CD4-positive, alpha-beta T cell (primary cell): ENCODE results near the gene HDAC5. TPM values are rescaled to one million over a fixed set of nuclear protein-coding genes. Genes with fewer than 3 reads are reported as not detected.

Source experiments
- ATAC-seq: fragments of 200-7000 bp; cut with Tn5 transposase; one replicate; pipeline ENCODE4 v1.10.0; 2022; ENCODE audit warnings: mild to moderate bottlenecking; ENCODE audit not compliant: poor library complexity
- CTCF ChIA-PET: fragments of 350-600 bp; sonication (Branson Sonifier 250); formaldehyde crosslinking; loops from one replicate; lab custom pipeline; 2021; ENCODE audit warnings: antibody characterized with exemption, inconsistent platforms; lab: Charles Lee
- POLR2A ChIA-PET: fragments of 350-600 bp; sonication (Branson Sonifier 250); formaldehyde crosslinking; loops from one replicate; lab custom pipeline; 2021; ENCODE audit warnings: antibody characterized with exemption, inconsistent platforms; lab: Charles Lee
- DNase-seq, 14 experiments: peaks; one replicate each; pipeline ENCODE4 v3.0.0-alpha.2; 2013 to 2020; ENCODE audit warnings: mixed read lengths in 2 of 14
- H3K27ac ChIP-seq, 2 donors: one replicate each; pipeline versions ENCODE4 v1.5.1 to v1.7.0; 2013; ENCODE audit warnings: low read length in 2 of 2, low read depth in 1 of 2, mild to moderate bottlenecking in 1 of 2
- H3K27me3 ChIP-seq, 2 experiments: 1 replicate in 1 of 2; 2 replicates in 1 of 2; pipeline versions ENCODE4 v1.6.1 to v1.7.0; 2013; ENCODE audit warnings: low read length in 2 of 2, control low read depth in 1 of 2, mild to moderate bottlenecking in 1 of 2, moderate library complexity in 1 of 2; ENCODE audit not compliant: insufficient read depth in 2 of 2, control insufficient read depth in 1 of 2
- H3K36me3 ChIP-seq: one replicate; pipeline ENCODE4 v1.6.1; 2013; ENCODE audit warnings: low read length, control low read depth; ENCODE audit not compliant: insufficient read depth
- H3K4me1 ChIP-seq: one replicate; pipeline ENCODE4 v1.6.1; 2013; ENCODE audit warnings: low read length, control low read depth; ENCODE audit not compliant: insufficient read depth
- H3K4me3 ChIP-seq: one replicate; pipeline ENCODE4 v1.5.1; 2013; ENCODE audit warnings: mild to moderate bottlenecking, low read length, moderate library complexity
- H3K9me3 ChIP-seq, 2 experiments: 1 replicate in 1 of 2; 2 replicates in 1 of 2; pipeline versions ENCODE4 v1.6.1 to v1.7.0; 2013; ENCODE audit warnings: low read length in 2 of 2, mild to moderate bottlenecking in 2 of 2, control low read depth in 1 of 2, moderate library complexity in 1 of 2; ENCODE audit not compliant: control insufficient read depth in 1 of 2, insufficient read depth in 1 of 2
- H3K27ac Mint-ChIP-seq: one replicate; pipeline ENCODE4 v1.8.0; 2020; ENCODE audit warnings: mixed read lengths
- H3K27me3 Mint-ChIP-seq: one replicate; pipeline ENCODE4 v1.8.0; 2021; ENCODE audit warnings: mixed read lengths
- H3K36me3 Mint-ChIP-seq: one replicate; pipeline ENCODE4 v1.8.0; 2021; ENCODE audit warnings: low read depth, mixed read lengths
- H3K4me1 Mint-ChIP-seq: one replicate; pipeline ENCODE4 v1.8.0; 2021; ENCODE audit warnings: low read depth, mixed read lengths
- H3K4me3 Mint-ChIP-seq: one replicate; pipeline ENCODE4 v1.8.0; 2020; ENCODE audit warnings: mild to moderate bottlenecking, mixed read lengths
- H3K9me3 Mint-ChIP-seq: one replicate; pipeline ENCODE4 v1.8.0; 2020; ENCODE audit warnings: mixed read lengths
- intact Hi-C, 2 experiments: fragments of 100-400 bp; cut with DNase I in 1 of 2; cut with micrococcal nuclease in 1 of 2; formaldehyde crosslinking; loops; one replicate each; pipeline versions ENCODE4 v1.15.1 to v1.9.0; 2023 to 2025; cut with DNase I, micrococcal nuclease
- total RNA-seq, 174 experiments: library from RNA in 2 of 174; stranded (reverse) in 2 of 174; gene quantifications; one replicate each; pipeline ENCODE4 v1.2.3 and lab custom pipeline; 2021 to 2026
- TF ChIP-seq, protein P1 (sequence below): fragments of 200-600 bp; IDR thresholded peaks from one replicate; pipeline ENCODE4 v1.8.0; 2022; ENCODE audit warnings: antibody characterized with exemption, mild to moderate bottlenecking

The HDAC5 gene
- total RNA-seq, 2 experiments from 2014 or later: 92.0 to 92.5 TPM

DNA sequence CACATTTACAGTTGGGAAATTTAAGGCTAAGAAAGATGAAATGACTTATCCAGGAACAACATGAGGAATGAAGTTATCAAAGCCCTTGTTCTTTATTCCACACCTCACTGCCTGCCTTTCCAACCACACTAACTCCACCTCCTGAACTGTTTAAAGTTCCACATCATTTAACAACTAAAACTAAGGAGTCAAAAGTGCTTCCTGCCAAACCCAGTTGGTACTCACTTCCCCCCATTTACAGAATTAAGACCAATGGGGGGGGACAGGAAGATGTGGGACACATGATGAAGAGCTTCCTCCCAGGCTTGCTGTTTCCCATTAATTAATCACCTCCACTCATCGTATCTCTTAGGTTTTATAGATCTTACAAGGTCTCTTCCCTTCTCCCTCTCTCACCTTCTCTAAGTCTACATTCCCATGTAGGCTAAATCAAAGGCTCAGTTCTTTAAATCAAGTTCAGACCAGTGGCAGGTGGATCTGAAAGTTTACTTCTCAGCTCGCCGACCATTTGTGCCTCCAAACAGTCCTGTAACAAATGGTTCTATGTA, 89.5 kb downstream of the HDAC5 start:
- intact Hi-C loops: no loop called here
- H3K9me3 ChIP-seq: no peaks in the 10 kb centered on the region
- Mint-ChIP-seq H3K4me1 (peaks cover 4% of the 10 kb centered on the region), H3K9me3 (no peaks in the 10 kb centered on the region), H3K27ac (no peak overlapping the region), H3K36me3 (peaks cover 61% of the 10 kb centered on the region), H3K4me3 (no peak overlapping the region), H3K27me3 (no peaks in the 10 kb centered on the region)
- H3K27ac ChIP-seq: no peak overlapping the region
- DNase-seq (peak in 1 of 14 experiments; percentile 16), ATAC-seq (no peak)
- ChIA-PET POLR2A (no interaction called here), CTCF (interaction anchor here (0.6 kb wide), 1 partner anchor 10 kb away, joined by 3 read pairs; no protein-coding TSS in a partner anchor)
- H3K4me1 ChIP-seq: no peaks in the 10 kb centered on the region
- H3K4me3 ChIP-seq: no peak overlapping the region
- H3K36me3 ChIP-seq: peaks cover 46% of the 10 kb centered on the region
- TF ChIP-seq, protein P1, sequence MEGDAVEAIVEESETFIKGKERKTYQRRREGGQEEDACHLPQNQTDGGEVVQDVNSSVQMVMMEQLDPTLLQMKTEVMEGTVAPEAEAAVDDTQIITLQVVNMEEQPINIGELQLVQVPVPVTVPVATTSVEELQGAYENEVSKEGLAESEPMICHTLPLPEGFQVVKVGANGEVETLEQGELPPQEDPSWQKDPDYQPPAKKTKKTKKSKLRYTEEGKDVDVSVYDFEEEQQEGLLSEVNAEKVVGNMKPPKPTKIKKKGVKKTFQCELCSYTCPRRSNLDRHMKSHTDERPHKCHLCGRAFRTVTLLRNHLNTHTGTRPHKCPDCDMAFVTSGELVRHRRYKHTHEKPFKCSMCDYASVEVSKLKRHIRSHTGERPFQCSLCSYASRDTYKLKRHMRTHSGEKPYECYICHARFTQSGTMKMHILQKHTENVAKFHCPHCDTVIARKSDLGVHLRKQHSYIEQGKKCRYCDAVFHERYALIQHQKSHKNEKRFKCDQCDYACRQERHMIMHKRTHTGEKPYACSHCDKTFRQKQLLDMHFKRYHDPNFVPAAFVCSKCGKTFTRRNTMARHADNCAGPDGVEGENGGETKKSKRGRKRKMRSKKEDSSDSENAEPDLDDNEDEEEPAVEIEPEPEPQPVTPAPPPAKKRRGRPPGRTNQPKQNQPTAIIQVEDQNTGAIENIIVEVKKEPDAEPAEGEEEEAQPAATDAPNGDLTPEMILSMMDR: no peak
- H3K27me3 ChIP-seq: no peaks in the 10 kb centered on the region

- Histone ChIP-seq H3K9me3 (no peaks in the 10 kb centered on the region), H3K27me3 (no peaks in the 10 kb centered on the region), H3K4me1 (no peaks in the 10 kb centered on the region), H3K27ac (no peak overlapping the region), H3K36me3 (peaks cover 20% of the 10 kb centered on the region), H3K4me3 (no peak overlapping the region)
- Mint-ChIP-seq H3K9me3 (no peaks in the 10 kb centered on the region), H3K27me3 (no peaks in the 10 kb centered on the region), H3K4me3 (no peak overlapping the region), H3K27ac (no peak overlapping the region), H3K36me3 (peaks cover 34% of the 10 kb centered on the region), H3K4me1 (peaks cover 4% of the 10 kb centered on the region)
- TF ChIP-seq, protein P1: no peak
- DNase-seq: no peak
- no peak for ATAC-seq
- ChIA-PET POLR2A (no interaction called here), CTCF (no interaction called here)
- intact Hi-C loops: no loop called here
These were observed 93.0 kb downstream of the HDAC5 start for GRCh38 chr17:44030482-44030881.

DNA sequence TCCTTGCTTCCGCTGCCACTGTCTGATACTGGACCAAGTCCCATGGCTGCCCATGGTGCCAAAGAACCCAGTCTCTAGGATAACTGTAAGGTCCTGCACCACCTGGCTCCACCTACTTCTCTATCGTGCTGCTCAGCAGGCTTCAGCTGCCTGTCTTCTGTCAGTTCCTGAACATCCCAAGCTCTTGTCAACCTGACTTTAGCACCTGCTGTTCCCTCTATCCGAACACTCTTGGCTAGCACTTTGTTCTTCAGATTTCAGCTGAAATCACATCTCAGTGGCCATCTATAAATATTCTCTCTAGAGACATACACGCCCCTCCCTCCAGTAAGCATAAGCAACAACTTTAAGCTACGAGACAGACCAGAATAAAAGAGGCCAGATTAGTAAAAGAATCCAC, 93.7 kb downstream of the HDAC5 start:
- DNase-seq: no peak
- intact Hi-C loops: no loop called here
- Mint-ChIP-seq H3K4me3 (no peak overlapping the region), H3K27ac (no peak overlapping the region), H3K4me1 (peaks cover 4% of the 10 kb centered on the region), H3K27me3 (no peaks in the 10 kb centered on the region), H3K36me3 (peaks cover 34% of the 10 kb centered on the region), H3K9me3 (no peaks in the 10 kb centered on the region)
- ChIA-PET CTCF (interaction anchor here (1.9 kb wide), 1 partner anchor 13 kb away, joined by 8 read pairs; no protein-coding TSS in a partner anchor), POLR2A (no interaction called here)
- Histone ChIP-seq H3K4me1 (no peaks in the 10 kb centered on the region), H3K9me3 (no peaks in the 10 kb centered on the region), H3K27ac (no peak overlapping the region), H3K4me3 (no peak overlapping the region), H3K36me3 (peaks cover 20% of the 10 kb centered on the region), H3K27me3 (no peaks in the 10 kb centered on the region)
- no peak for ATAC-seq
- TF ChIP-seq, protein P1: no peak

Other genes starting within 250 kb of the HDAC5 start
- gene MPP2, start 216.1 kb downstream of the HDAC5 start, total RNA-seq: 1 to 10 TPM; 3.5 to 4.0 TPM
- gene PPY, start 181.2 kb downstream of the HDAC5 start, total RNA-seq: not detected
- not detected for gene PYY, start 169.7 kb downstream of the HDAC5 start, total RNA-seq
- under 1 TPM; 0.14 to 0.56 TPM for gene NAGS, start 119.0 kb downstream of the HDAC5 start, total RNA-seq
- gene TMEM101, start 108.7 kb downstream of the HDAC5 start, total RNA-seq: 1 to 10 TPM; 8.8 to 9.7 TPM
- gene LSM12, start 57.0 kb downstream of the HDAC5 start, total RNA-seq: 10 to 100 TPM; 34.6 to 36.1 TPM
- 1 to 10 TPM; 5.6 to 5.8 TPM for gene G6PC3, start 52.9 kb downstream of the HDAC5 start, total RNA-seq
- gene HROB, start 18.3 kb upstream of the HDAC5 start, total RNA-seq: 1 to 10 TPM; 1.6 TPM
- under 1 TPM in 1 of 2 experiments, not detected in 1; 0.11 TPM for gene ASB16, start 47.1 kb upstream of the HDAC5 start, total RNA-seq
- 10 to 100 TPM; 33.3 to 34.8 TPM for gene TMUB2, start 63.3 kb upstream of the HDAC5 start, total RNA-seq
- 10 to 100 TPM; 85.2 to 99.2 TPM for gene ATXN7L3, start 76.2 kb upstream of the HDAC5 start, total RNA-seq
- 100 to 1,000 TPM; 148 to 158 TPM for gene UBTF, start 96.0 kb upstream of the HDAC5 start, total RNA-seq
- not detected for gene SLC4A1, start 144.5 kb upstream of the HDAC5 start, total RNA-seq
- gene RUNDC3A, start 185.0 kb upstream of the HDAC5 start, total RNA-seq: not detected
- gene SLC25A39, start 201.2 kb upstream of the HDAC5 start, total RNA-seq: 10 to 100 TPM; 55.5 to 65.5 TPM
- gene GRN, start 221.7 kb upstream of the HDAC5 start, total RNA-seq: 10 to 100 TPM; 15.3 to 16.1 TPM
- under 1 TPM; 0.08 to 0.19 TPM for gene FAM171A2, start 240.2 kb upstream of the HDAC5 start, total RNA-seq